Stimulated activated CD4-positive, alpha-beta T cell treated with anti-CD3 and anti-CD28 coated beads, Interleukin-12 subunit alpha, Interleukin-12 subunit beta, amount 100 ng/mL, for 24 hours (primary cell): Measurements from ENCODE around the gene C21orf58.
"Not testable (repeated sequence)": the region's sequence is repeated elsewhere in the genome, so short reads cannot be mapped to it uniquely, and the experiment has no call there.

Experiments
- DNase-seq, 2 experiments: peaks; one replicate each; pipeline ENCODE4 v3.0.0-alpha.2; 2020; ENCODE audit warnings: low read depth in 2 of 2

The C21orf58 gene

DNA sequence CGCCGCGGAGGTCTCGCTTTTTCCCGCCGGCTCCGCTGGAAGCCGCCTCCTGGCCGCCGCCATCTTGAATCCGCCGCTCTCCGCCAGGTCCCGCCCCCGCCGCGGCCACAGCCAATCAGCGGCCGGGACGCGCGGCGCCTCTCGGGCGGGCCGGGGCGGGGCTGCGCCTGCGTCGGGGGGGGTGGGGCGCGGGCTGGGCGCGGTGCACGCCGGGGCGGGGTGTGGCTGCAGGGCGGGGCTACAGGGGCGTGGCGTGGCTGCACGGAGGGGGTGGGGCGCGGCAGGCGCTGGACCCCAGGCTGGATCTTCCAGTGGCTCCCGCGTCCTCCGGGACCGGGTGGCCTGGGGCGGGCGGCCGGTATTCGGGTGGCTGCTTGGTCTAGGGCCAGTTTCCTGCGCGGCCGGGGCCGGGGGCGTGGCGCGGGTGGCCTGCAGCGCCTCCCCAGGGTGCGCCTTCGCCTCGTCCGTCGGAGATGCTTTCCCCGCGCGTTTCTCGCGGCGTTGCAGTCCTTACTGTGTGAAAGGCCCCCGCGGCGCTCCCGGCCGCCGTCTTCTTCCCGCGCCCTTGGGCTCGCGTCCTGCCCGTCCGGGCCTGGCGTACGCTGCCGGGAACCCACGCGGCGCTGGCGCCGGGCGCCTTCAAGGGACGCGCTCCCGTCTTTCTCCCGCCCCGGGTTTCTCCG, 861 bp upstream of the C21orf58 start:
- peak; percentile 72 to 81 for DNase-seq

DNA sequence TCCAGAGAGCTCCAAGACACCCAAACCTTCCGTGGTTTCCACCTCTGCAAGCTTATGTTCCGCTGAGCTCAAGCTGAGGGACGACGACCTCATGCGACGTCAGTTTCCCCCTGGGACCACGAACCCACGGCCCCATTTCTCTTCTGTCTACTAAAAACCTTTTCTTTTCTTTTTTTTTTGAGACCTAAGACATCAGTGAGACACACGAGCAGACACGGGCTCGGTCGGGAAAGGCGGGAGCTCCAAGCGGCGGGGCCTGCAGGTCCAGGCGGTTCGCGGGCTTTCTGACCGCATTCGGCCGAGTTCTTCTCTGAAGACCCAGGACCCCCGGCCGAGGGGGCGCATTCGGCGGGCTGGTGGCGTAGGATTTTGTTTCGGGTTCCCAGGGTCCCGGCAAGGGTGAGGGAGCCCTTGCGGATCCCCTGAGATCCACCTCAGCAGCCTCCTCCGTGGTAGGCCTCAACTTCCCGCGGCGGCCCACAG, 402 bp downstream of the C21orf58 start:
- no peak for DNase-seq

DNA sequence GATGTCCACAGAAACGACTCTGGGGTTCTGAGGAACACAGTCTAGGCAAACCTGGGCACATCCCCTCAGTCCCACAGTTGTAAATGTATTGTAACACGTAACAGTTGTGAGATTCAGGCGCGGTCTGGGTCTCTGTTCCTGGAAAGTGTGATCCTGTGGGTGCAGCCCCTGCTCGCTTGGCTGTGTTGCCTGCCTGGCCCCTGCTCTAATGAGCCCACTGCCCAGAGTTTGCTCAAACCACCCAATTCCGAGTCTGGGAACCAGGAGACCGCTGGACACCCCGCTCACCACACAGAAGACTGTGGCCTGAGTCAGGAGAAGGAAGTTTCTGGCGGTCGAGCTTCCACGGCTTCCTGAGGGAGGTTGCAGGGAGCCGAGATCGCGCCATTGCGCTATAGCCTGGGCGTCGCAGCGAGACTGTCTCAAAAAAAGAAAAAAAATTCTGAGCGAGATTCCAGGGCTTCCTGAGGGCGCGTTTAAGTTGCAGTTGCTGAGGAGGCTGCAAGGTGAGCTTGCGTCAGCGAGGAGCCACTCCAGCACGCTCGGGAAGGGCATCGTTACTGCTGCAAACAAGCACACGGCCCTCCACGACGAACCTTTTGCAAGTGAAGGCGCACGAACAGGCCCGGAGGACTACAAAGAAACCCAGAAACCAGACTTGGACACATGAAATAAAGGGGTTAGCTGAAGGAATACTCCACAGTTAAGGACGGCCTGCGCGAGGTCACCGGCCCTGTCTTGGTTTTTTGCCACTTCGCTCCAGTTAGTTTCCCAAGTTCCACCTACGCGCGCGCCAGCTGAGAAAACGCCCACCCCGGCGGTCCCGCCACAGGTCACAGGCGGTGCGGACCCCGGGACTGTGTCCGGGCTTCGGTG, 1.1 kb downstream of the C21orf58 start:
- DNase-seq, result no peak

DNA sequence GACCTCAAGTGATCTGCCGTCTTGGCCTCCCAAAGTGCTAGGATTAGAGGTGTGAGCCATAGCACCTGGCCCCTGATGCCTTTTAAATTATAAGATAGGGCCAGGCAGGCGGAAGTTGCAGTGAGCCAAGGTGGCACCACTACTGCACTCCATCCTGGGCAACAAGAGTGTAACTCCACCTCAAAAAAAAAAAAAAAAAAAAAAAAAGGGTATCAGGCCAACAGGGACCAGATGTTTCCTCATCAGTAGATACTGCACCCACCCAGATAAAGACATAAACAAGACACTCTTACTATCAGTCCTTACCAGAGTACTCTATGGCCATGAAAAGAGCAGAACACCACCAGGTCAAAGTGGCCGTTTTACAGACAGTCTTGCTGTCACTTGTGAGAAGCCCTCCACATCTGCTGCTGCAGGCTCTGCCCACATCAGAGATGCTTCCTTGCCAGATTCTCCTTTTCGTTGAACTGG, 3.3 kb downstream of the C21orf58 start:
- DNase-seq, result no peak

DNA sequence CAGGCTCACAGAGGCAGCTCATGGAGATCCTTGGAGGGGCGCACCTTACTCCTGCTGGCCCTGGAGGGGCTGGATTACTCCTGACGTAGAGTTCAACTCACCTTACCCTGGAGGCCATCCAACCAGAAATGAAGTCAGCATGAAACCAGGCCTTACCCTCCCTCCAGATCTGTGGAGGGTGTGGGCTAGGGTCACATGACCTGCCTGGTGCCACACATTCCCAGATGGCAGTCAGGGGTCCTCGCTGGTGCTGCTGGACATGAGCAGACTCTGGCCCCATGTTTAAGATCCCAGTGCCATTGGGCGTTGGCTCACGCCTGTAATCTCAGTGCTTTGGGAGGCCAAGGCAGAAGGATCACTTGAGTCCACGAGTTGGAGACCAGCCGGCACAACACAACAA, 4.5 kb downstream of the C21orf58 start:
- no peak for DNase-seq

DNA sequence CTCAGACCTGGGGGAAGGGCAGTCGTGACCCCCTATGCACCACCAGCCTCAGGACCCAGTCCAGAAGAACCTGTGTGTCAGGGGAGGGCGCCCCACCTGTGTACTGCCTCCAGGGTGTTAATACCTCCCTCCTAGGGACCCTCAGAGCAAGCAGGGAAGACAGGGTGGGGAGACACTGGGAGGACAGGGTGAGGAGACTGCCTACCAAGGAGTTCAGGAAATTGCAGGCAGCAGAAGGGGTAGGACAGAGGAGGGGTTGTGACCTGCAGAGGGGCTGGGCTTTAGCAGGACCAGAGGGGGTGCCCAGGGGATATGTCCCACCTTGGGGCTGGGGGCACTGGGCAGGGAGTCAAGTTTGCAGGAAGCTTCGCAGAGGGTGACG, 5.2 kb downstream of the C21orf58 start:
- DNase-seq, result no peak

DNA sequence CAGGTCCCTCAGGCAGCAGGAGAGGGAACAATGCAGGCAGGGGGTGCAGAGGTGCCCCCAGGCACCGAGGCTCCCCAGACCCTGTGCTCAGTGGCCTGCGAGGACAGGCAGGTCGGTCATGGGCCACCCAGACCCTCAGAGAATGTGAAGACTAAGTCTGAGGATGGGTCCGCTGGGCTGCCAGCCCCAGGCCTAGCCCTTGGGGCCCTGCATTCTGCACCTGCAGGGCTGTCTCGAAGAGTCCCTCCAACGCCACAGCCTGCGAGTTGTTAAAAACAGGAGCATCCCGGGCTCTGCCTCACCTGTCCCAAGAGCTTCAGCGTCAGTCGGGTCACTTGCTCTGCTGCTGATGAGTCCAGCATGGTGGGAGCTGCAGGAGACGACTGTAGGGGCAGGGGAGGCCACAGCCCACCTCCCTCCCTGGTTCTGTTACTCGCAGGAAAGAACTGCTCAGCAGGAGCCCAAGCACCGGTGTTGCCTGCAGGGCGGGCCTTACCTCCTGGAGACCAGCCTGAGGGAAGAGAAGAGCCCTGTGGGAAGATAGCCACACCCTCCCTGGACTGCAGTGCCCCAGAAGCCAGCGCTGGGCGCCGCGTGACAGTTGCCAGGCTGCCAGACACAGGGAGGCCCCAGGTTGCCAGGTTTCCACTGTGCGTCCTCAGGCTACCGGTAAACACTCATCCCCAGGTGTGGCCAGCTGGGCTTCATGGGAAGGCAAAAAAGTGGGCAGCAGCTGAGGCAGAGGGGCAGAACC, 5.8 kb downstream of the C21orf58 start:
- no peak for DNase-seq

DNA sequence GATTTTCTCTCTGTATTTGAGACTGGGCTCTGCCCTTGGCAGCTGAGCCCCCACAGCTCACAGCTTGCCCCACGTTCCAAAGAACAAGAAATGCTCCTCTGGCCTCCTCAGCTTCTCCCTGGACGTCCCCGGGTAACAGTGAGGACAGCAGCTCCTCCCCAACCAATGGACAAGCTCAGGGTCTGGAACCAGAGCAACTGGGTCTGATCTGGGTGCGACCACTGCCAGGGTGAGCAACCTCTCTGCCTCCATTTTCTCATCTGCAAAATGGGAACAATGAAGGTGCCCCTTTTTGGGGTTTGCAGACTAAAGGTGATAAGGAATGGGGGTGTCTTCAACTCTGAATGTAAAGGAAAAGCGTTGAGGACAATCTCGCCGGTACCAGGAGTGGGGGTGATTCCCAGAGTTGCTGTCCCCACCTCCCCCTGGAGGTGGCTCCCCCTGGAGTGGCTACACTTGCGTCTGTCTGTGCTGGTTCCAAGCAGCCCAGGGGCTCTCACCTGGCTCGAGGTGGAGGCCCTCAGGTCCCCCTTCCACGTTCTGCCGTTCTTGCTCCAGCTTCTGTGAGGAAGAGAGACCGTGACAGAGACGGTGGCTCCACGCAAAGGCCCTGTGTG, 6.9 kb downstream of the C21orf58 start:
- DNase-seq, result no peak

DNA sequence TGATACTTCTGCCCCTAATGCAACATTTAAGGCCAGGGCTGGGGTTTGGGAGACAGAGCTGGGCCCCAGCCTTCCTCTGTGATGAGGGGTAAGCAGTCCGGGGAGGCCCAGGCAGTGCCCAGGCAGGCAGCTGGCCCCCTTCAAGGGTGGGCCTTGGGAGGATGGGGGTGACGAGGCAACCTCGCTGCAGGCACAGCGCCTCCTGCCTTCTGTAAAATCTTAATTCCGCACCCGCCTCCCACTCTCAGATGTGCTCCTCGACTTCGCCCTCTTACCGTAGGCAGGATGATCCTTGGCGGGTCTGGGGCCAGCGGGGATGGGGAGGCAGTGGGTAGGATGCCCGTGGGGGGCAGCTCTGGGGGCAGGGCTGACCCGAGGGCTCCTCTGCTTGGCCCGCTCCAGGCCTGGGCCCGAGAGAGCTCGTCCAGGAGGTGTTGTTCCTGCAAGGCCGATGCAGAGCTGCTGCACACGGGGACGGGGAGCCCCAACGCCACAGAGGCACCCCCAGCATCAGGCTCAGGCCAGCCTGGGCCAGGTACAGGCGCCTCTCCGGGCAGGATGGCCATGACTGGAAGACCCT, 9.1 kb downstream of the C21orf58 start:
- DNase-seq, result no peak

DNA sequence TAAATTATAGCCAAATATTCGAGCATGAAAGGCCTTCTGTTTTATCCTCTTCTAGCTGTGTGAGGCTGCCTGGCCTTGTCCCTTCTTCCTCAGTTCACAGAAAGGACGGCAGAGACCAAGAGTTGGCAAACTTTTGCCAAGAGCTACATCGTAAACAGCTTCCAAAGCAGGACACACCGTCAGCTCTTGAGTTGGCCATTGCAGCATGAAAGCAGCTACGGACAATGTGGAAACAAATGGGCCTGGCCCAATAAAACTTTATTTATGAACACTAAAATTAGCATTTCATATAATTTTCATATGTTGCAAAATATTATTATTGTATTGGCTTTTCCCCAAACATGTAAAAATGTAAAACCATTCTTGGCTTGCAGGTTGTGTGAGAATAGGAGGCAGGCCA, 10.7 kb downstream of the C21orf58 start:
- no peak for DNase-seq

DNA sequence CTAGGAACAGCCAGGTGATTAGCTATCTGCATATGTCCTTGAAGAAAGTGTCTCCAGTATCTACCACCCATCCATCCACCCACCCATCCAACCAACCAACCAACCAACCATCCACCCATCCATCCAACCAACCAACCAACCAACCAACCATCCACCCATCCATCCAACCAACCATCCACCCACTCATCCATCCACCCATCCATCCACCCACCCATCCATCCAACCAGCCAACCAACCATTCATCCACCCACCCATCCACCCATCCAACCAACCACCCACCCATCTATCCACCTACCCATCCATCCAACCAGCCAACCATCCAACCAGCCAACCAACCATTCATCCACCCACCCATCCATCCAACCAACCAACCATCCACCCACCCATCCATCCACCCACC, 12.1 kb downstream of the C21orf58 start:
- DNase-seq, result no peak

DNA sequence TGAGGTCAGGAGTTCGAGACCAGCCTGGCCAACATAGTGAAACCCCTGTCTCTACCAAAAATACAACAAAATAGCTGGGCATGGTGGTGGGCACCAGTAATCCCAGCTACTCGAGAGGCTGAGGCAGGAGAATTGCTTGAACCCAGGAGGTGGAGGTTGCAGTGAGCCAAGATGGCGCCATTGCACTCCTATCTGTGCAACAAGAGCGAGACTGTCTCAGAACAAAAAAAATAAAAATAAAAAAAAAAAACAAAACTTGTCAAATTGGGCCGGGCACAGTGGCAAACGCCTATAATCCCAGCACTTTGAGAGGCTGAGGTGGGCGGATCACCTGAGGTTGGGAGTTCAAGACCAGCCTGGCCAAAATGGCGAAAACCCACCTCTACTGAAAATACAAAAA, 13.4 kb downstream of the C21orf58 start:
- not testable (repeated sequence) for DNase-seq

DNA sequence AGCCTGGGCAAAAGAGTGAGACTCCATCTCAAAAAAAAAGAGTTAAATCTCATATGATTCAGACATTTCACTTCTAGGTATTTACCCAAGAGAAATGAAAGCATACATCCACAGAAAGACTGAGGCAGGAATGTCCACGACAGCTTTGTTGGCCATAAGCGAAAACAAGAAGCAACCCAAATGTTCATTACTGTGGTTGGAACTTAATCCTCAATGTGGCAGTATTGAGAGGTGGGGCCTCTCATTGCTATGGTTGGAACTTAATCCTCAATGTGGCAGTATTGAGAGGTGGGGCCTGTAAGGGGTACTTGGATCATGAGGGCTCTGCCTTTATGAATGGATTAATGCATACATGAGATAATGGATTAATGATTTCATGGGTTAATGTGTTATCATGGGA, 15.2 kb downstream of the C21orf58 start:
- DNase-seq, result no peak

DNA sequence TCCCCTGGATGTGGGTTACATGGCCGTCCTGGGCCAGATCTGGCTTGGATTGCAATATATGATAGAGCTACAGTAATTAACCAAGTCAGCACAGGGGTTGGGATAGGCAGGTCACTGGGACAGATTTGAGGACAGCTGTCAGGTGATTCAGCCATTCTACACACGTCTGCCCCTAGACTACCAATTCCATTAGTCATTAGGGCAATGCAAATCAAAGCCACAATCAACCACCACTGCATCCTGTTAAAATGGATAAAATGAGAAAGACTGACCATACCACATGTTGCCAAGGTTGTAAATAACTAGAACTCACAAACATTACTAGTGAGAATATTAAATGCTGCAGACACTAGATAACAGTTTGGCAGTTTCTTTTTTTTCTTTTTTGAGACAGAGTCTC, 16.0 kb downstream of the C21orf58 start:
- no peak for DNase-seq

DNA sequence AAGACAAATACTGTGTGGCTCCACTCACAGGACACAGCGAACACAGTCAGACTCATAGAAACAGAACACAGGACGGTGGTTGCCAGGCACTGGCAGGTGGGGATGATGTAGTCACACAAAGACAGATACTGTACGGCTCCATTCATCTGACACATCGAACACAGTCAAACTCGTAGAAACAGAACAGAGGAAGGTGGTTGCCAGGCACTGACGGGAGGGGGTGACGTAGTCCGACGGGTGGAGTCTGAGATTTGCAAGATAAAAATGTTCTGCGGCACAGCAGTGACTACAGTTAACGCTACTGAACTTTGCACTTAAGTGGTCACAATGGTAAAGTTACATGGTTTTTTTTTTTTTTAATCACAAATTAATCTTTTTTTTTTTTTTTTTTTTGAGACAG, 18.7 kb downstream of the C21orf58 start:
- no peak for DNase-seq

DNA sequence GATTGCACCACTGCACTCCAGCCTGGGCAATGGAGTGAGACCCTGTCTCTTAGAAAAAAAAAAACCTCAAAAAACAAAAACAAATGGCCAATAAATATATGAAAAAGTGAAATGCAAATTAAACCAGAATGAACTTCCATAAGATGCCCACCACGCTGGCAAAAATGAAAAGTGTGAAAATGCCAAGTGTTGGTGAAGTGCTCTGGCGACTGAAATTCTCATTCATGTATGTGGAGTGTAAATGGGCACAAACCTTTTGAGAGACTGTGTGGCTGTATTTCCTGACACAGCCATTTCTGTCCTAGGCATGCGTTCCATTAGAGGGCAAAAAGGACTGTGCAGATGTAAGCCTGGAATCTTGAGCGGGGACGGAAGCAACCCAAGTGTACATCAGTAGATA, 19.2 kb downstream of the C21orf58 start:
- DNase-seq, result no peak

DNA sequence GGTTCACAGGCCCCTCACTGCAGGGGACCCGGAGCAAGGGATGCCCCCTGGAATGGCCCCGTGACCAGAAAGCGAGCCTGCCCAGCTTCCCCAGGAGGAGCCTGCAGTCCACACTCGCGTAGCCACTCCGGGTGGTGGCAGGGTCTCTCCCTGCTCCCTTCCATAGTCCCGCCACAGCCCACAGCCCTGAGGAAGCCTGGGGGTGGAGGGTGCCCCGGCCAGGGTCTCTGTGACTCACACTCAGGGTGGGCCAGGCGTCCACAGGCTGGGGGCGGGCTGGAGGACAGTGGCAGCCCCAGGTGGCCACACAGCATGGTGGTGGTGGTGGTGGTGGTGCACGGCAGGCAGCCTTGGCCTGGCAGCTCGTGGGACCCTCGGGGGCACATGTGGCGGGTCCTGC, 21.9 kb downstream of the C21orf58 start:
- no peak for DNase-seq

DNA sequence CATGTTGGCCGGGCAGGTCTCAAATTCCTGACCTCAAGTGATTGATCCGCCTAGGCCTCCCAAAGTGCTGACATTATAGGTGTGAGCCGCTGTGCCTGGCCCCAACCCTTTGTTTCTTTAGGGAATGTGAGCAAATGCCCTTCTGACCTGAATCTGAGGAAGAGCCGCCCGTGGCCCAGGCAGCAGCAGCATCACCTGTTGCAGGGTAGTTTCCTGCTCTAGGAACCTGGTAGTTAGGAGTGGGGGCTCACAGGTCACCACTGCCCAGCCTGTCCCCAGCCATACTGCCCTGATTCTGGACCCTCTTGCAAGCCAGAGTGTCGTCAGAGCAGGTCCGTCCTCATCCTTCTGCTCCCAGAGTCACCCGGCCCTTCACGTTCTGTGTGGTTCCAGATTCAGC, 24.5 kb downstream of the C21orf58 start:
- no peak for DNase-seq

DNA sequence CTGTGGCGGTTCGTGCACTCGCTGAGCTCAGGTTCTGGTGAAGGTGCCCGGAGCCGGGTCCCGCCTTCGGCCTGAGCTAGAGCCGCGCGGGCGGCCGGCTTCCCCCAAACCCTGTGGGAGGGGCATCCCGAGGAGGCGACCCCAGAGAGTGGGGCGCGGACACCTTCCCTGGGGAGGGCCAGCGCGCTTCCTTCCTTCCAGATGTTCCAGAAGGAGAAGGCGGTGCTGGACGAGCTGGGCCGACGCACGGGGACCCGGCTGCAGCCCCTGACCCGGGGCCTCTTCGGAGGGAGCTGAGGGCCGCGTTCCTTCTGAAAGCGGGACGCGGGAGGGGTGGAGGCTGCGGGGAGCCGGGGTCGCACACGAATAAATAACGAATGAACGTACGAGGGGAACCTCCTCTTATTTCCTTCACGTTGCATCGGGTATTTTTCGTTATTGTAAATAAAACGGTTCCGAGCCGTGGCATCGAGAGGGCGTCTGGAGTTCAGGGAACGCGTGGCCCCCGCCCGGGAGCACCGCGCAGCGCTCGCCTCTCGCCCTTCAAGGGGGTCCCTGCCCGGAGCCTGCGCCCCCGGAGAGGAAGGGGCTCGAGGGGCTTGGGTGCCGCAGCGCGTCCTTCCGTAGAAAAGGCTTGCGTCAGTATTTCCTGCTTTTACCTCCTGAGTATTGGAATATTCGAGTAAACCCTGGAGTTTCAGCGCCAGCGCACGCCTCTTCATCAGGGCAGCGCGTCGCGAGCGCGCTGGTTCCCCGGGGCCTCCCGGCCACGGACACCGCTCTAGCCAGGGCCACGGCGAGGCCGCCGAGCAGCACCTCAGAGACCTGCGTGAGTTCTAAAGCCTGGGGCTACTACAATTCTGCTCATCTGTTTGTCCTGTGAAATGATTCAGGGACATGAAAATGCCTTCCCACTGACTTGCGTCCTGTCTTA, 26.1 kb downstream of the C21orf58 start:
- DNase-seq, result no peak

DNA sequence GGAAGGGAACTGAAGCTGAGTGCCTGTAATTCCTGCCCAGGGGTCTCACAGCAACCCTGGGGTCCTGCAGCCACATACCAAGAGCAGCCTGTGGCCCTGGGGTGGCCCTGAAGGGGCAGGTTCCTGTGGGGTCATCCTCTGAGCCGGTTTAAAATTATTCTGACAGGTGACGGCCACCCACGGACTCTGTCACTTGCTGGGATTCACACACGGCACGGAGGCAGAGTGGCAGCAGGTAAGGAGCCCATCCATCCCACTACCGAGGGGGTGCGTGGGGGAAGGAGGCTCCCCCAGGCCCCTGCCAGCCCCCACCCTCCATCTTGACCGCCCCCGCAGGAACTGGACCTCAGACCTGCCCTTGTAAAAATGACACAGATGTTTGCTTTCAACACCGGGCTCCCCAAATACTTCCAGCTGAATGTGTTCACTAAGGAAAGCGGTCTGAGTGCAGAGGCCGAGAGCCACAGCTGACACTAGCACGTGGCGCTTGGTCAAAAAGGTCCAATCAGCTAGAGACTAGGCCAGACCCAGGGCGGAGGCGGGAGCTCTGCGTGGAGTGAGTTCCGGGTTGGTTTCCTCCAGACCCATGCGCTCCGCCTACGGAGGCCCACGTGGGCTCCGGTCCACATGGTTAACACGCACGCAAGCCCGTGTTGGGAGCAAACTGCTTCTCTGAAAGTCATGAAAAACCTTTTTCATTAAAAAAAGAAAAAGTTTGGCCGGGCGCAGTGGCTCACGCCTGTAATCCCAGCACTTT, 27.5 kb downstream of the C21orf58 start:
- DNase-seq, result peak; percentile 29 to 48
